ENCODE results near the gene CSTF1.

- TF ChIP-seq CTCF (conservative IDR thresholded peaks at IDR 0.05; ENCODE audit: low read length) = no peak
- TF ChIP-seq EZH2phosphoT487 (IDR thresholded peaks at IDR 0.05; ENCODE audit: borderline replicate concordance) = no peak
These were observed 33.0 kb upstream of the CSTF1 start for GRCh38 chr20:56359212-56360132.
